NCI-H526 (cell line): ENCODE results near the gene RIMS4.

Experiments used
- DNase-seq, 2 experiments: peaks; one replicate each; lab custom pipeline; 2025; lab: John Stamatoyannopoulos, UW

RIMS4 gene

GRCh38 chr20:44810391-44811149, at the start of gene RIMS4:
Gene RIMS4, minus strand, starts transcription at chr20:44810546. Its CDS starts 275 bp downstream, at chr20:44810271.
- peak in 1 of 2 experiments; percentile 67 for DNase-seq

GRCh38 chr20:44858606-44859360, 48.4 kb upstream of the RIMS4 start:
- DNase-seq: no peak

GRCh38 chr20:44856856-44857448, 46.6 kb upstream of the RIMS4 start:
- DNase-seq: no peak

- no peak for DNase-seq
Observed at GRCh38 chr20:44856442-44856841, 46.1 kb upstream of the RIMS4 start.

GRCh38 chr20:44851545-44851944, 41.2 kb upstream of the RIMS4 start:
- no peak for DNase-seq

- no peak for DNase-seq
Observed at GRCh38 chr20:44850837-44851236, 40.5 kb upstream of the RIMS4 start.

- no peak for DNase-seq
Observed at GRCh38 chr20:44850272-44850671, 39.9 kb upstream of the RIMS4 start.

GRCh38 chr20:44849703-44850102, 39.4 kb upstream of the RIMS4 start:
- no peak for DNase-seq

GRCh38 chr20:44848254-44849015, 38.1 kb upstream of the RIMS4 start:
- no peak for DNase-seq

GRCh38 chr20:44843876-44844275, 33.5 kb upstream of the RIMS4 start:
- DNase-seq: no peak

- no peak for DNase-seq
Observed at GRCh38 chr20:44841955-44842354, 31.6 kb upstream of the RIMS4 start.

GRCh38 chr20:44840826-44841225, 30.5 kb upstream of the RIMS4 start:
- DNase-seq: peak in 1 of 2 experiments; percentile 37

- DNase-seq: no peak
Observed at GRCh38 chr20:44839481-44839880, 29.1 kb upstream of the RIMS4 start.

GRCh38 chr20:44838521-44838920, 28.2 kb upstream of the RIMS4 start:
- no peak for DNase-seq

- DNase-seq: no peak
Observed at GRCh38 chr20:44837946-44838345, 27.6 kb upstream of the RIMS4 start.

- DNase-seq: no peak
Observed at GRCh38 chr20:44836601-44837120, 26.3 kb upstream of the RIMS4 start.

GRCh38 chr20:44835661-44836221, 25.4 kb upstream of the RIMS4 start:
- DNase-seq: no peak

GRCh38 chr20:44835116-44835515, 24.8 kb upstream of the RIMS4 start:
- no peak for DNase-seq

GRCh38 chr20:44834693-44835092, 24.3 kb upstream of the RIMS4 start:
- DNase-seq: no peak

GRCh38 chr20:44833437-44833836, 23.1 kb upstream of the RIMS4 start:
- DNase-seq: no peak

GRCh38 chr20:44832724-44833123, 22.4 kb upstream of the RIMS4 start:
- DNase-seq: peak in 1 of 2 experiments; percentile 48

GRCh38 chr20:44830995-44831394, 20.6 kb upstream of the RIMS4 start:
- no peak for DNase-seq
